Measurements from ENCODE around the gene PPM1L. TPM values are rescaled to one million over a fixed set of nuclear protein-coding genes. Genes with fewer than 3 reads are reported as not detected.

PPM1L gene
- total RNA-seq, 1 experiment from 2014 or later, result 7.3 TPM

GRCh38 chr3:160951642-160952487, 195.8 kb downstream of the PPM1L start:
- Histone ChIP-seq H3K79me2 (ENCODE audit: insufficient read depth, low read length) (no peaks in the 10 kb centered on the region), H3K18ac (ENCODE audit: insufficient read length, low read depth, low read length) (no peak overlapping the region), H2BK120ac (ENCODE audit: low read depth, low read length, poor library complexity, severe bottlenecking) (no peak overlapping the region), H2AK5ac (ENCODE audit: insufficient read length, low read length) (no peak overlapping the region), H3K23ac (ENCODE audit: insufficient read length, low read depth, low read length) (no peak overlapping the region), H2BK15ac (ENCODE audit: low read depth, low read length) (no peak overlapping the region), H3K4me1 (ENCODE audit: insufficient read depth, low read length) (no peaks in the 10 kb centered on the region), H3K9ac (ENCODE audit: extremely low read depth, insufficient read length, low read length) (no peak overlapping the region), H3K27me3 (ENCODE audit: insufficient read depth, low read length) (no peaks in the 10 kb centered on the region), H4K91ac (ENCODE audit: insufficient read length, low read depth, low read length) (no peak overlapping the region), H3K4me2 (ENCODE audit: insufficient read depth, insufficient read length, low read length) (no peak overlapping the region), H2BK20ac (ENCODE audit: low read depth, low read length, poor library complexity, severe bottlenecking) (no peak overlapping the region), H4K5ac (ENCODE audit: insufficient read length, low read depth, low read length) (no peak overlapping the region), H2BK5ac (ENCODE audit: insufficient read length, low read length) (no peak overlapping the region), H3K23me2 (ENCODE audit: insufficient read length, low read depth, low read length, poor library complexity, severe bottlenecking) (no peaks in the 10 kb centered on the region), H2BK12ac (ENCODE audit: insufficient read length, low read depth, low read length) (no peak overlapping the region), H3K14ac (ENCODE audit: insufficient read depth, low read length) (no peak overlapping the region), H2AFZ (ENCODE audit: low read length) (no peak overlapping the region), H3K9me3 (ENCODE audit: control insufficient read depth, low read depth, low read length) (no peaks in the 10 kb centered on the region), H3K4ac (ENCODE audit: low read depth, low read length) (no peak overlapping the region), H3K27ac (ENCODE audit: insufficient read length, low read depth, low read length) (no peak overlapping the region), H3T11ph (ENCODE audit: low read length) (no peak overlapping the region), H4K8ac (replicated peaks; ENCODE audit: insufficient read length, low read depth, low read length) (no peak overlapping the region), H4K20me1 (ENCODE audit: control insufficient read depth, insufficient read depth, insufficient read length) (no peaks in the 10 kb centered on the region), H3K79me1 (ENCODE audit: insufficient read depth, low read depth, low read length, poor library complexity, severe bottlenecking) (no peaks in the 10 kb centered on the region), H3K56ac (ENCODE audit: insufficient read length, low read depth, low read length) (no peak overlapping the region)
- Mint-ChIP-seq H3K36me3 (ENCODE audit: insufficient read depth in 1 of 3, low read depth in 3 of 3) (no peaks in the 10 kb centered on the region), H3K27ac (no peak overlapping the region), H3K4me1 (no peaks in the 10 kb centered on the region), H3K9me3 (no peaks in the 10 kb centered on the region), H3K4me3 (no peak overlapping the region), H3K27me3 (ENCODE audit: low read depth) (no peaks in the 10 kb centered on the region)
- TF ChIP-seq, protein P1, sequence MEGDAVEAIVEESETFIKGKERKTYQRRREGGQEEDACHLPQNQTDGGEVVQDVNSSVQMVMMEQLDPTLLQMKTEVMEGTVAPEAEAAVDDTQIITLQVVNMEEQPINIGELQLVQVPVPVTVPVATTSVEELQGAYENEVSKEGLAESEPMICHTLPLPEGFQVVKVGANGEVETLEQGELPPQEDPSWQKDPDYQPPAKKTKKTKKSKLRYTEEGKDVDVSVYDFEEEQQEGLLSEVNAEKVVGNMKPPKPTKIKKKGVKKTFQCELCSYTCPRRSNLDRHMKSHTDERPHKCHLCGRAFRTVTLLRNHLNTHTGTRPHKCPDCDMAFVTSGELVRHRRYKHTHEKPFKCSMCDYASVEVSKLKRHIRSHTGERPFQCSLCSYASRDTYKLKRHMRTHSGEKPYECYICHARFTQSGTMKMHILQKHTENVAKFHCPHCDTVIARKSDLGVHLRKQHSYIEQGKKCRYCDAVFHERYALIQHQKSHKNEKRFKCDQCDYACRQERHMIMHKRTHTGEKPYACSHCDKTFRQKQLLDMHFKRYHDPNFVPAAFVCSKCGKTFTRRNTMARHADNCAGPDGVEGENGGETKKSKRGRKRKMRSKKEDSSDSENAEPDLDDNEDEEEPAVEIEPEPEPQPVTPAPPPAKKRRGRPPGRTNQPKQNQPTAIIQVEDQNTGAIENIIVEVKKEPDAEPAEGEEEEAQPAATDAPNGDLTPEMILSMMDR (conservative IDR thresholded peaks at IDR 0.05), result no peak
- DNase-seq, result no peak
- WGBS (ENCODE audit: extremely low coverage, insufficient read length, low lambda C conversion rate), result no CpG with 5 or more reads among the region's 8 CpGs
